ENCODE results near the gene WDTC1. TPM values are rescaled to one million over a fixed set of nuclear protein-coding genes. Genes with fewer than 3 reads are reported as not detected.

Gene WDTC1
- polyA plus RNA-seq, 2 of the 4 experiments (the other 2 are of a cell fraction): 3.8 to 6.9 TPM

GRCh38 chr1:27292106-27292505 lies 57.7 kb downstream of the WDTC1 start (continued):
- no peak for TF ChIP-seq CBX2 (IDR thresholded peaks at IDR 0.05; ENCODE audit: borderline replicate concordance, low read depth)
- no peak for TF ChIP-seq JUNB (IDR thresholded peaks at IDR 0.05)

- 97% methylated on average over 8 of the region's 8 CpGs for WGBS (ENCODE audit: missing lambda C conversion rate)
- DNase-seq (ENCODE audit: low read depth in 1 of 2, low spot score in 1 of 2) (no peak), FAIRE-seq (no peak), ATAC-seq (no peak)
- POLR2A ChIA-PET: no interaction called here
- no peaks in the 10 kb centered on the region for H3K9me3 ChIP-seq
- H3K27ac ChIP-seq: no peak overlapping the region
- H3K4me2 ChIP-seq: no peak overlapping the region
- no peak for TF ChIP-seq MAFK (IDR thresholded peaks at IDR 0.05; ENCODE audit: partially characterized antibody)
- TF ChIP-seq HDAC2 (IDR thresholded peaks at IDR 0.05): no peak
- TF ChIP-seq ZC3H11A (IDR thresholded peaks at IDR 0.05): no peak
- TF ChIP-seq E2F6 (IDR thresholded peaks at IDR 0.05; ENCODE audit: borderline replicate concordance, low read depth): no peak
- no peak for TF ChIP-seq PHF8 (IDR thresholded peaks at IDR 0.05; ENCODE audit: borderline replicate concordance, low read depth)
- TF ChIP-seq HOXB5 (CRISPR knock-in tag; IDR thresholded peaks at IDR 0.05): no peak
- no peak for TF ChIP-seq RCOR1 (IDR thresholded peaks at IDR 0.05; ENCODE audit: low read depth, low read length)
- no peak for TF ChIP-seq GATA3 (IDR thresholded peaks at IDR 0.05; ENCODE audit: borderline replicate concordance)
- TF ChIP-seq NFE2L2 (conservative IDR thresholded peaks at IDR 0.05; ENCODE audit: low read length): no peak
- CTCF ChIA-PET: interaction anchor here (0.7 to 10.6 kb wide), 9 partner anchors 9 to 375 kb away, joined by 3 to 215 read pairs (median 10); partner anchors contain the start of genes CD164L2 and GPR3
- no peak overlapping the region for H3K4me3 ChIP-seq
- H3K4me1 ChIP-seq: peaks cover 5% of the 10 kb centered on the region; the same call in 2 of the 3 replicates
Measured at GRCh38 chr1:27293915-27294314, 59.5 kb downstream of the WDTC1 start.

DNA sequence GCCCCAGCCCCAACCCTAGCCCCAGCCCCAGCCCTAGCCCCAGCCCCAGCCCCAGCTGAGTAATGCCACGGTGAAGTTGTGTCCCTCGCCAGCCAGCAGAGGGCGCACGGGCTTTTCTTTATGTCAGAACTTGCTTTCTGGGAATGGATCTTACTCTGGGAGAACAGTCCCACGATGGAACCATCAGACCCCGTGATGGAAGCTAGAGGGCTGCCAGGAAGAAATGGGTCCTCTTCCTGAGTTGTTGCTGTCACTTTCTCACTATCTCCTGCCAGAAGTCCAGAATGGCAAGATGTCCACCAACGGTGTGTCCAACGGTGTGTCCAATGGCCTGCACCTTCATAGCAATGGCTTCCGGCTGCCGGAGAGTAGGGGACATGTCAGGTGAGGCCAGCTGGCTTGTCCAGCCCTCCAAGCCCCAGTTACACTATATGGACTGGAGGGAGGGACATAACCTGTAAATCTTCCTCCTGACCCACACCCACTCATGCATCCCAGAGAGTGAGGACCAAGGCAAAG lies 62.4 kb downstream of the WDTC1 start:
- Histone ChIP-seq H3K9me3 (no peaks in the 10 kb centered on the region), H3K4me1 (peaks cover 23% of the 10 kb centered on the region), H3K27ac (no peak overlapping the region), H3K4me3 (no peak overlapping the region), H3K4me2 (no peak overlapping the region)
- ChIA-PET CTCF (interaction anchor here (0.7 to 10.6 kb wide), 47 partner anchors 8 to 423 kb away, joined by 3 to 215 read pairs (median 4); partner anchors contain the start of genes AHDC1, CD164L2, GPR3 and MAP3K6), POLR2A (no interaction called here)
- ATAC-seq (peak; percentile 65 to 74), FAIRE-seq (no peak), DNase-seq (ENCODE audit: low read depth in 1 of 2, low spot score in 1 of 2) (peak; percentile 37 to 44)
- WGBS (ENCODE audit: missing lambda C conversion rate): 100% methylated on average over 4 of the region's 10 CpGs
- peak; percentile 40; the same call in 2 of the 3 replicates for TF ChIP-seq SMC3 (IDR thresholded peaks at IDR 0.05)
- TF ChIP-seq RAD21 (conservative IDR thresholded peaks at IDR 0.05 in 1 of 2, IDR thresholded peaks at IDR 0.05 in 1 of 2): peak; percentile 29 to 53; a peak in 3 of 5 replicates
- TF ChIP-seq, protein P1, sequence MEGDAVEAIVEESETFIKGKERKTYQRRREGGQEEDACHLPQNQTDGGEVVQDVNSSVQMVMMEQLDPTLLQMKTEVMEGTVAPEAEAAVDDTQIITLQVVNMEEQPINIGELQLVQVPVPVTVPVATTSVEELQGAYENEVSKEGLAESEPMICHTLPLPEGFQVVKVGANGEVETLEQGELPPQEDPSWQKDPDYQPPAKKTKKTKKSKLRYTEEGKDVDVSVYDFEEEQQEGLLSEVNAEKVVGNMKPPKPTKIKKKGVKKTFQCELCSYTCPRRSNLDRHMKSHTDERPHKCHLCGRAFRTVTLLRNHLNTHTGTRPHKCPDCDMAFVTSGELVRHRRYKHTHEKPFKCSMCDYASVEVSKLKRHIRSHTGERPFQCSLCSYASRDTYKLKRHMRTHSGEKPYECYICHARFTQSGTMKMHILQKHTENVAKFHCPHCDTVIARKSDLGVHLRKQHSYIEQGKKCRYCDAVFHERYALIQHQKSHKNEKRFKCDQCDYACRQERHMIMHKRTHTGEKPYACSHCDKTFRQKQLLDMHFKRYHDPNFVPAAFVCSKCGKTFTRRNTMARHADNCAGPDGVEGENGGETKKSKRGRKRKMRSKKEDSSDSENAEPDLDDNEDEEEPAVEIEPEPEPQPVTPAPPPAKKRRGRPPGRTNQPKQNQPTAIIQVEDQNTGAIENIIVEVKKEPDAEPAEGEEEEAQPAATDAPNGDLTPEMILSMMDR (IDR thresholded peaks at IDR 0.05): peak; percentile 45
- no peak for TF ChIP-seq CHD2 (IDR thresholded peaks at IDR 0.05; ENCODE audit: low read length, partially characterized antibody)

DNA sequence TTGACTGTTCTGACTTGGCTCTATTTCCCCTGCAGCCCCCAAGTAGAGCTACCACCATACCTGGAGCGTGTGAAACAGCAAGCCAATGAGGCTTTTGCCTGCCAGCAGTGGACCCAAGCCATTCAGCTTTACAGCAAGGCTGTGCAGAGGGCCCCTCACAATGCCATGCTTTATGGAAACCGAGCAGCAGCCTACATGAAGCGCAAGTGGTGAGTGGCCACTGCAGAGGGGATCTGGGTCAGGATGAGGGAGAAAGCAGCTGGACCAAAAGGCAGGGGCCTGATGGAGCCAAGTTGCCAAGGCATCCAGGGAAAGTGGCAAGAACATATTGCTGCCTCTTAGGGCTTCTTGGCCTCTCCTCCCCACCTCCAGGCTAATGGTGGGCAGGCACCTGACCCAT lies 63.5 kb downstream of the WDTC1 start:
- H3K4me1 ChIP-seq: peaks cover 23% of the 10 kb centered on the region
- H3K9me3 ChIP-seq: no peaks in the 10 kb centered on the region
- CTCF ChIA-PET: interaction anchor here (0.6 to 10.6 kb wide), 21 partner anchors 9 to 453 kb away, joined by 3 to 215 read pairs (median 11); partner anchors contain the start of genes AHDC1, CD164L2, GPR3 and MAP3K6
- no peak overlapping the region; a peak in 1 of 6 replicates for H3K27ac ChIP-seq
- POLR2A ChIA-PET: no interaction called here
- FAIRE-seq: no peak
- H3K4me2 ChIP-seq: no peak overlapping the region
- no peak overlapping the region for H3K4me3 ChIP-seq
- no peak for DNase-seq (ENCODE audit: low read depth in 1 of 2, low spot score in 1 of 2)
- no peak for ATAC-seq
- 100% methylated on average over 2 of the region's 3 CpGs for WGBS (ENCODE audit: missing lambda C conversion rate)
- TF ChIP-seq NR3C1 (IDR thresholded peaks at IDR 0.05): no peak
- TF ChIP-seq HEYL (CRISPR knock-in tag; IDR thresholded peaks at IDR 0.05): no peak
- TF ChIP-seq CBX2 (IDR thresholded peaks at IDR 0.05; ENCODE audit: borderline replicate concordance, low read depth): no peak
- TF ChIP-seq BHLHE40 (IDR thresholded peaks at IDR 0.05; ENCODE audit: low read depth, low read length): no peak
- no peak for TF ChIP-seq JUN (IDR thresholded peaks at IDR 0.05)
- no peak for TF ChIP-seq E2F6 (IDR thresholded peaks at IDR 0.05; ENCODE audit: borderline replicate concordance, low read depth)
- no peak for TF ChIP-seq JUNB (IDR thresholded peaks at IDR 0.05)
- no peak for TF ChIP-seq CEBPB (IDR thresholded peaks at IDR 0.05)
- TF ChIP-seq, protein P2, sequence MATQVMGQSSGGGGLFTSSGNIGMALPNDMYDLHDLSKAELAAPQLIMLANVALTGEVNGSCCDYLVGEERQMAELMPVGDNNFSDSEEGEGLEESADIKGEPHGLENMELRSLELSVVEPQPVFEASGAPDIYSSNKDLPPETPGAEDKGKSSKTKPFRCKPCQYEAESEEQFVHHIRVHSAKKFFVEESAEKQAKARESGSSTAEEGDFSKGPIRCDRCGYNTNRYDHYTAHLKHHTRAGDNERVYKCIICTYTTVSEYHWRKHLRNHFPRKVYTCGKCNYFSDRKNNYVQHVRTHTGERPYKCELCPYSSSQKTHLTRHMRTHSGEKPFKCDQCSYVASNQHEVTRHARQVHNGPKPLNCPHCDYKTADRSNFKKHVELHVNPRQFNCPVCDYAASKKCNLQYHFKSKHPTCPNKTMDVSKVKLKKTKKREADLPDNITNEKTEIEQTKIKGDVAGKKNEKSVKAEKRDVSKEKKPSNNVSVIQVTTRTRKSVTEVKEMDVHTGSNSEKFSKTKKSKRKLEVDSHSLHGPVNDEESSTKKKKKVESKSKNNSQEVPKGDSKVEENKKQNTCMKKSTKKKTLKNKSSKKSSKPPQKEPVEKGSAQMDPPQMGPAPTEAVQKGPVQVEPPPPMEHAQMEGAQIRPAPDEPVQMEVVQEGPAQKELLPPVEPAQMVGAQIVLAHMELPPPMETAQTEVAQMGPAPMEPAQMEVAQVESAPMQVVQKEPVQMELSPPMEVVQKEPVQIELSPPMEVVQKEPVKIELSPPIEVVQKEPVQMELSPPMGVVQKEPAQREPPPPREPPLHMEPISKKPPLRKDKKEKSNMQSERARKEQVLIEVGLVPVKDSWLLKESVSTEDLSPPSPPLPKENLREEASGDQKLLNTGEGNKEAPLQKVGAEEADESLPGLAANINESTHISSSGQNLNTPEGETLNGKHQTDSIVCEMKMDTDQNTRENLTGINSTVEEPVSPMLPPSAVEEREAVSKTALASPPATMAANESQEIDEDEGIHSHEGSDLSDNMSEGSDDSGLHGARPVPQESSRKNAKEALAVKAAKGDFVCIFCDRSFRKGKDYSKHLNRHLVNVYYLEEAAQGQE (IDR thresholded peaks at IDR 0.05): no peak
- no peak for TF ChIP-seq EHF (CRISPR knock-in tag; IDR thresholded peaks at IDR 0.05)
- TF ChIP-seq ZNF302 (CRISPR knock-in tag; IDR thresholded peaks at IDR 0.05): no peak
- TF ChIP-seq, protein P3, sequence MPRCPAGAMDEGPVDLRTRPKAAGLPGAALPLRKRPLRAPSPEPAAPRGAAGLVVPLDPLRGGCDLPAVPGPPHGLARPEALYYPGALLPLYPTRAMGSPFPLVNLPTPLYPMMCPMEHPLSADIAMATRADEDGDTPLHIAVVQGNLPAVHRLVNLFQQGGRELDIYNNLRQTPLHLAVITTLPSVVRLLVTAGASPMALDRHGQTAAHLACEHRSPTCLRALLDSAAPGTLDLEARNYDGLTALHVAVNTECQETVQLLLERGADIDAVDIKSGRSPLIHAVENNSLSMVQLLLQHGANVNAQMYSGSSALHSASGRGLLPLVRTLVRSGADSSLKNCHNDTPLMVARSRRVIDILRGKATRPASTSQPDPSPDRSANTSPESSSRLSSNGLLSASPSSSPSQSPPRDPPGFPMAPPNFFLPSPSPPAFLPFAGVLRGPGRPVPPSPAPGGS (IDR thresholded peaks at IDR 0.05): no peak
- no peak for TF ChIP-seq HOXB5 (CRISPR knock-in tag; IDR thresholded peaks at IDR 0.05)
- no peak for TF ChIP-seq PHF8 (IDR thresholded peaks at IDR 0.05; ENCODE audit: borderline replicate concordance, low read depth)
- no peak for TF ChIP-seq HDAC2 (IDR thresholded peaks at IDR 0.05)

All from A549 (cell line).